Body of pancreas (tissue), 4 donors: ENCODE data around the gene RGS6. TPM values are rescaled to one million over a fixed set of nuclear protein-coding genes. Genes with fewer than 3 reads are reported as not detected.

Experiments used
- ATAC-seq: fragments of 150-250 bp; one replicate; pipeline ENCODE4 v1.9.1; 2016
- DNase-seq, 4 donors: peaks; one replicate each; pipeline ENCODE4 v3.0.0-alpha.2; 2019
- H3K27ac ChIP-seq, 4 donors: fragments of 200-600 bp; sonication (generic); 1 replicate in 3 of 4; 2 replicates in 1 of 4; pipeline versions ENCODE4 v1.5.1 to v1.6.1; 2016 to 2019; ENCODE audit warnings: mild to moderate bottlenecking in 1 of 4, mixed read lengths in 1 of 4, moderate library complexity in 1 of 4
- H3K27me3 ChIP-seq, 2 donors: fragments of 200-600 bp; sonication (generic); one replicate each; pipeline ENCODE4 v1.6.0; 2016; ENCODE audit warnings: mild to moderate bottlenecking in 1 of 2
- H3K36me3 ChIP-seq, 2 donors: fragments of 200-600 bp; sonication (generic); replicated peaks in 1 of 2; 2 replicates each; pipeline ENCODE4 v1.5.1; 2016; ENCODE audit warnings: low read depth in 2 of 2; ENCODE audit not compliant: insufficient read depth in 1 of 2
- H3K4me1 ChIP-seq: fragments of 200-600 bp; sonication (generic); one replicate; pipeline ENCODE4 v1.6.0; 2016
- H3K4me3 ChIP-seq, 2 donors: fragments of 200-600 bp; sonication (generic); 1 replicate in 1 of 2; 2 replicates in 1 of 2; pipeline ENCODE4 v1.5.1; 2016 to 2019
- H3K9me3 ChIP-seq, 3 donors: fragments of 200-600 bp; sonication (generic); 1 replicate in 2 of 3; 2 replicates in 1 of 3; pipeline ENCODE4 v1.5.1; 2016
- POLR2A ChIP-seq, 3 donors: fragments of 450-650 bp; IDR thresholded peaks; one replicate each; pipeline ENCODE4 v1.6.1; 2016; ENCODE audit warnings: antibody characterized with exemption in 3 of 3, mild to moderate bottlenecking in 2 of 3
- WGBS, 2 donors: methylation state at CpG; one replicate each; pipeline ENCODE4 v1.1.5; 2017; 5-methylcytosine and 5-hydroxymethylcytosine counted together
- intact Hi-C: fragments of 100-400 bp; cut with DNase I; formaldehyde crosslinking; loops from one replicate; pipeline ENCODE4 v1.15.1; 2023
- total RNA-seq, 2 donors: library from RNA; depleted of rRNA; stranded (reverse); fragments of >200 nt; gene quantifications; one replicate each; pipeline ENCODE4 v1.1.0, GENCODE V29; 2016
- TF ChIP-seq, protein P1 (sequence below), 7 experiments: fragments of 450-650 bp in 4 of 7; fragments of 200-600 bp in 3 of 7; sonication (generic) in 3 of 7; IDR thresholded peaks; one replicate each; pipeline ENCODE4 v1.5.1; 2016 to 2019; ENCODE audit warnings: antibody characterized with exemption in 7 of 7

Gene RGS6
- total RNA-seq, 2 donors from 2014 or later = 0.26 to 1.3 TPM

DNA sequence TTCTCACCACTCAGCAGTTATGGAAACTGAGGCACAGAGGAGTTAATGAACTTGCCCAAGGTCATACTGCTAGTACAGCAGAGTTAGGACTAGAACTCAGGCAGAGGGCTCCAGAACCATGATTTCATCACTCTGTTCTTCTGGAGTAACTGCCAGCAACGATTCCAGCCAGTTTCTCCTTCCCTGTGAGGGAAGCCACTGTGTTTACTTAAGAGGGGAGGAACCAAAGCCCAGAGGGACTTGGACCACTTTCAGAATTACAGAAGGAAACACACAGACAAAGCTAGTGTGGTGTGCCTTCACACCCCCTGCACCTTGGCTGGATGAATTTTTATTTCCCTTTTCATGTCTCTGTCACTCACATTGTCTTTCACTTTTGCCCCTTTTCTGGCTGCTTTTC lies 563.4 kb downstream of the RGS6 start:
- 0% methylated on average over 1 of the region's 1 CpG for WGBS, 2 donors
- no peaks in the 10 kb centered on the region for H3K4me1 ChIP-seq
- no peak for DNase-seq
- H3K4me3 ChIP-seq = no peak overlapping the region
- TF ChIP-seq, protein P1, sequence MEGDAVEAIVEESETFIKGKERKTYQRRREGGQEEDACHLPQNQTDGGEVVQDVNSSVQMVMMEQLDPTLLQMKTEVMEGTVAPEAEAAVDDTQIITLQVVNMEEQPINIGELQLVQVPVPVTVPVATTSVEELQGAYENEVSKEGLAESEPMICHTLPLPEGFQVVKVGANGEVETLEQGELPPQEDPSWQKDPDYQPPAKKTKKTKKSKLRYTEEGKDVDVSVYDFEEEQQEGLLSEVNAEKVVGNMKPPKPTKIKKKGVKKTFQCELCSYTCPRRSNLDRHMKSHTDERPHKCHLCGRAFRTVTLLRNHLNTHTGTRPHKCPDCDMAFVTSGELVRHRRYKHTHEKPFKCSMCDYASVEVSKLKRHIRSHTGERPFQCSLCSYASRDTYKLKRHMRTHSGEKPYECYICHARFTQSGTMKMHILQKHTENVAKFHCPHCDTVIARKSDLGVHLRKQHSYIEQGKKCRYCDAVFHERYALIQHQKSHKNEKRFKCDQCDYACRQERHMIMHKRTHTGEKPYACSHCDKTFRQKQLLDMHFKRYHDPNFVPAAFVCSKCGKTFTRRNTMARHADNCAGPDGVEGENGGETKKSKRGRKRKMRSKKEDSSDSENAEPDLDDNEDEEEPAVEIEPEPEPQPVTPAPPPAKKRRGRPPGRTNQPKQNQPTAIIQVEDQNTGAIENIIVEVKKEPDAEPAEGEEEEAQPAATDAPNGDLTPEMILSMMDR (IDR thresholded peaks at IDR 0.05) = no peak
- TF ChIP-seq POLR2A (IDR thresholded peaks at IDR 0.05) = no peak
- ATAC-seq = no peak
- H3K27ac ChIP-seq = no peak overlapping the region
- H3K27me3 ChIP-seq = no peaks in the 10 kb centered on the region
- intact Hi-C loops = no loop called here
- peaks cover 0 to 3% (median 0%) of the 10 kb centered on the region in 3 donors for H3K9me3 ChIP-seq
- no peaks in the 10 kb centered on the region for H3K36me3 ChIP-seq

DNA sequence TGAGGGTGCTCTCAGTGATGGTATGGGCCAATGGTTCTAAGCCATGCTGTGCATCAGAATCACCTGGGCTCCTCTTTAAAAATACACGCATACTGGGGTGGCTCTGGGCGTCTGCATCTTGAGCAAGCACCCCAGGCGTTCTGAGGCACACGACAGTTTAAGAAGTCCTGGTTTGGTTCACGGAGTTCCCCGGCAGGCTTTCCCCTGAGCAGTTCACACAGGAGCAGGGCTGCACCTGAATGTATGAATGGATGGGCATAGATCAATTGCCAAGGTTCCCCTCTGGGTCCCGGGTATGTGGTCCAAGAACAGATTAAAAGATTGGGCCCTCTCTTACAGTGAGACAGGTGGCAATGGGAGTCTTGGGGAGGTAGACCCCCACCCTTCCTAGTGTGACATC lies 566.4 kb downstream of the RGS6 start:
- no peak overlapping the region for H3K4me3 ChIP-seq
- DNase-seq = no peak
- WGBS, 2 donors = 64 to 77% methylated on average over 7 of the region's 7 CpGs

DNA sequence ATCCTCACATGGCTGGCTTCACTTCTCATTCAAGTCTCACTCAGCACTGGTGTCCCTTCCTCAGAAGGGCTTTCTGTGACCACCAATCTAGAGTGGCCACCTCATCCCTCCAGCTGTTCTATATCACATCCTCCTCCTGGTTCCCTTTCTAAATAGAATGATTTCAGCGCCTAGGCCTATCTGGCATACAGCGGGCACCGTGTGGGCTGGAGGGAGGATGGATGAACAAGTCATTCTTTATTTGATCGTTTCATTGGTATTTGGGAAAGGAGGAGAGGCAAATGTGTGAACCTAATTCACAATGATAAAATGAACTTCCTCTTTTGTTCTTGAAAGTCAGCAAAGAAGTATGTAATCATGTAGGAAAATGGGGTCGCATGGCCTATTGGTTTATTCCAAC lies 567.5 kb downstream of the RGS6 start:
- H3K4me1 ChIP-seq = no peaks in the 10 kb centered on the region
- H3K36me3 ChIP-seq = no peaks in the 10 kb centered on the region
- H3K9me3 ChIP-seq = no peaks in the 10 kb centered on the region
- H3K27ac ChIP-seq = no peak overlapping the region
- 77 to 85% methylated on average over 5 of the region's 5 CpGs for WGBS, 2 donors
- H3K4me3 ChIP-seq = no peak overlapping the region
- TF ChIP-seq POLR2A (IDR thresholded peaks at IDR 0.05) = no peak
- TF ChIP-seq, protein P1 (IDR thresholded peaks at IDR 0.05) = no peak
- ATAC-seq = no peak
- intact Hi-C loops = no loop called here
- H3K27me3 ChIP-seq = no peaks in the 10 kb centered on the region
- no peak for DNase-seq

More for the DNA sequence above, 566.4 kb downstream of the RGS6 start:
- H3K4me1 ChIP-seq = no peaks in the 10 kb centered on the region
- intact Hi-C loops = no loop called here
- TF ChIP-seq, protein P1 (IDR thresholded peaks at IDR 0.05) = no peak
- TF ChIP-seq POLR2A (IDR thresholded peaks at IDR 0.05) = no peak
- no peaks in the 10 kb centered on the region for H3K36me3 ChIP-seq
- no peaks in the 10 kb centered on the region for H3K9me3 ChIP-seq
- no peaks in the 10 kb centered on the region for H3K27me3 ChIP-seq
- no peak overlapping the region for H3K27ac ChIP-seq
- ATAC-seq = no peak

DNA sequence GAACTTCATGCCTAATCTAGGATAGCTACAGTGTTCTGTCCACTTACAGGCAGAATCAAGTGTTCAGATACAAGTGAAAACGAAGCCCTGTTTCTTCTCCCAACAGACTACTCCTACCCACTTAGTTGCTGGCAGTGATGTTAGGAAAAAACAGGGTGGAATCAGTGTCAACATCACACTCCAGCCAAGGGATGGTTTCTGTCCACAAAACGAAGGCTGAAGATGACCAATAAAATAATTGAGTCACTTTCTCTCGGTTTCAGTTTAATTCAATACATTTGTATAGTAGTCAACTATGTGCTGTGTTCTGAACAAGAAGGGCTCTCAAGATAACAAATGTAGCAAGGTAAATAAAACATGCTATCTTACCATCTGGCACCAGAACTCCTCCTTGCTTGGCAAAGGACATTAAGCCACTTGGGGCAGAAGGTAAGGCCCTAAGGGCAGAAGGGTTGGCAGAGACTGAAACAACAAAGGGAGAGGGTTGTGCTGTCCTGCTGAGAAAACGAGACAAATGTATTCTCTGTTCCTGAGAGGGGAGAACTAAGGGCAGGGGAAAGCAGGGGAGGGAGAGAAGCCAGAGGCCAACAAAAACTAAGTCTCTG lies 568.1 kb downstream of the RGS6 start:
- TF ChIP-seq, protein P1 (IDR thresholded peaks at IDR 0.05) = no peak
- TF ChIP-seq POLR2A (IDR thresholded peaks at IDR 0.05) = no peak
- Histone ChIP-seq H3K9me3 (no peaks in the 10 kb centered on the region), H3K4me3 (no peak overlapping the region), H3K27ac (no peak overlapping the region), H3K36me3 (no peaks in the 10 kb centered on the region), H3K4me1 (no peaks in the 10 kb centered on the region), H3K27me3 (no peaks in the 10 kb centered on the region)
- intact Hi-C loops = no loop called here
- 51 to 55% methylated on average over 4 of the region's 4 CpGs for WGBS, 2 donors
- DNase-seq = no peak
- no peak for ATAC-seq

DNA sequence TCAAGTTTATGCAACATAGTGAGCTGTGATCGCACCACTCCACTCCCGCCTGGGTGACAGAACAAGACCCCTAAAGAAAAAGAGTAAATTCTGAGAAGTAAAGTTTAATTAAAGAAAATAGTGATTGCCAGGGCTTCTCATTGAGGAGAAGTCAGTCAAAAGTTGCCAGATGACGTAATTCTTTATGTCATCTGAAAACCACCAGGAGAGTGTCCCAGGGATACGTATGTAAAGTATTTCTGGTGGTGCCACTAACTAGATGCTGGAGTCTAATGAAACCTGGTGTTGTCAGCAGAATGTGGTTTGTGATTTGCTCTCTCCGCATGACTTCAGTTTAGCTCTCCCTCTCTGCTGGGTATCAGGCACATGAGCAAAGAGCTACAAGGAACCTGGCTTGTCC lies 569.2 kb downstream of the RGS6 start:
- 86 to 90% methylated on average over 5 of the region's 5 CpGs for WGBS, 2 donors
- TF ChIP-seq, protein P1 (IDR thresholded peaks at IDR 0.05) = no peak
- TF ChIP-seq POLR2A (IDR thresholded peaks at IDR 0.05) = no peak
- no peak overlapping the region for H3K27ac ChIP-seq
- H3K36me3 ChIP-seq = no peaks in the 10 kb centered on the region
- H3K4me1 ChIP-seq = no peaks in the 10 kb centered on the region
- H3K4me3 ChIP-seq = no peak overlapping the region
- ATAC-seq (no peak), DNase-seq (no peak)
- H3K27me3 ChIP-seq = no peaks in the 10 kb centered on the region
- H3K9me3 ChIP-seq = no peaks in the 10 kb centered on the region
- intact Hi-C loops = no loop called here
